Measurements from ENCODE around the gene MBD6.
A peak's percentile ranks its signal among the peaks of the same experiment; 100 is the strongest.

MBD6 gene

GRCh38 chr12:57546438-57547287 is 24.0 kb downstream of the MBD6 start, which contains the start of gene DCTN2:
Gene DCTN2 (minus strand): TSS chr12:57547192. CDS start chr12:57547063, 129 bp downstream.
- TF ChIP-seq CTCF (IDR thresholded peaks at IDR 0.05), result no peak
- peak within 1 kb of the TSS; percentile 29 for H3K27ac Mint-ChIP-seq
- H3K27me3 Mint-ChIP-seq (ENCODE audit: low read depth, poor library complexity), result peaks cover 47% of the 10 kb centered on the region
- peak within 1 kb of the TSS; percentile 98 for H3K4me3 Mint-ChIP-seq
- H3K4me1 Mint-ChIP-seq, result peaks cover 37% of the 10 kb centered on the region
- H3K9me3 Mint-ChIP-seq, result no peaks in the 10 kb centered on the region
- DNase-seq, result peak; percentile 90
- H3K36me3 Mint-ChIP-seq (ENCODE audit: low read depth), result no peaks in the 10 kb centered on the region

- Mint-ChIP-seq H3K4me3 (peak overlapping the region; percentile 98), H3K27me3 (ENCODE audit: low read depth, poor library complexity) (peaks cover 54% of the 10 kb centered on the region), H3K27ac (no peak overlapping the region), H3K4me1 (peaks cover 45% of the 10 kb centered on the region), H3K9me3 (no peaks in the 10 kb centered on the region), H3K36me3 (ENCODE audit: low read depth) (no peaks in the 10 kb centered on the region)
- TF ChIP-seq CTCF (IDR thresholded peaks at IDR 0.05), result no peak
- no peak for DNase-seq
Observed at GRCh38 chr12:57547288-57548012, 24.8 kb downstream of the MBD6 start.

- H3K9me3 Mint-ChIP-seq, result no peaks in the 10 kb centered on the region
- H3K36me3 Mint-ChIP-seq (ENCODE audit: low read depth), result no peaks in the 10 kb centered on the region
- no peak overlapping the region for H3K27ac Mint-ChIP-seq
- no peak for DNase-seq
- no peak overlapping the region for H3K4me3 Mint-ChIP-seq
- no peak for TF ChIP-seq CTCF (IDR thresholded peaks at IDR 0.05)
- H3K4me1 Mint-ChIP-seq, result peaks cover 50% of the 10 kb centered on the region
- peaks cover 56% of the 10 kb centered on the region for H3K27me3 Mint-ChIP-seq (ENCODE audit: low read depth, poor library complexity)
Observed at GRCh38 chr12:57548013-57548315, 25.3 kb downstream of the MBD6 start.

- Mint-ChIP-seq H3K4me1 (peaks cover 55% of the 10 kb centered on the region), H3K36me3 (ENCODE audit: low read depth) (no peaks in the 10 kb centered on the region), H3K27me3 (ENCODE audit: low read depth, poor library complexity) (peaks cover 56% of the 10 kb centered on the region), H3K4me3 (peak overlapping the region; percentile 48), H3K9me3 (no peaks in the 10 kb centered on the region), H3K27ac (no peak overlapping the region)
- no peak for DNase-seq
- TF ChIP-seq CTCF (IDR thresholded peaks at IDR 0.05), result no peak
Observed at GRCh38 chr12:57548488-57548887, 25.9 kb downstream of the MBD6 start.

GRCh38 chr12:57549203-57549908 is 26.7 kb downstream of the MBD6 start:
- H3K4me1 Mint-ChIP-seq, result peaks cover 64% of the 10 kb centered on the region
- H3K27ac Mint-ChIP-seq, result no peak overlapping the region
- peaks cover 56% of the 10 kb centered on the region for H3K27me3 Mint-ChIP-seq (ENCODE audit: low read depth, poor library complexity)
- H3K36me3 Mint-ChIP-seq (ENCODE audit: low read depth), result no peaks in the 10 kb centered on the region
- H3K9me3 Mint-ChIP-seq, result no peaks in the 10 kb centered on the region
- no peak for DNase-seq
- H3K4me3 Mint-ChIP-seq, result peak overlapping the region; percentile 67
- no peak for TF ChIP-seq CTCF (IDR thresholded peaks at IDR 0.05)

All from nephron progenitor cell (in vitro differentiated cells).